ENCODE measurements around the gene SMIM9.

DNA sequence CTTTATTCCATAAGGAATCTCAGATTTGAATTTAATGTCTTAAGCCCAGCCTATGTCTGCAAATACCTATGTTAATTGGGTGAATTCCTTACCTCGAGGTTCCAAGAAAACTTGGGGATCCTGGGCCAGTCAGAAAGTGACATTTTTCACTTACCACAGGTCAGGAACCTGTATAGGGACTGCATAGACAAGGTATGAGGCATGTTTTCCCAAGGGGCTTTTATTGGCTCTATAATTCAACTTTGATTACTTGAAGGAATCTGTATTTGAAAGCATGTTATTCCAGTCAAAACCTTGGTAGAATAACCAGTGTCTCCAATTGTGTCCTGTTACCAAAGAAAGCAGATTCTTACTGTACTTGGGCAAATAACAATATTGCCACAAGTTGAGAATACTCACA, 20.7 kb downstream of the SMIM9 start:
- TF ChIP-seq POLR2A (IDR thresholded peaks at IDR 0.05), result no peak
- TF ChIP-seq, protein P1, sequence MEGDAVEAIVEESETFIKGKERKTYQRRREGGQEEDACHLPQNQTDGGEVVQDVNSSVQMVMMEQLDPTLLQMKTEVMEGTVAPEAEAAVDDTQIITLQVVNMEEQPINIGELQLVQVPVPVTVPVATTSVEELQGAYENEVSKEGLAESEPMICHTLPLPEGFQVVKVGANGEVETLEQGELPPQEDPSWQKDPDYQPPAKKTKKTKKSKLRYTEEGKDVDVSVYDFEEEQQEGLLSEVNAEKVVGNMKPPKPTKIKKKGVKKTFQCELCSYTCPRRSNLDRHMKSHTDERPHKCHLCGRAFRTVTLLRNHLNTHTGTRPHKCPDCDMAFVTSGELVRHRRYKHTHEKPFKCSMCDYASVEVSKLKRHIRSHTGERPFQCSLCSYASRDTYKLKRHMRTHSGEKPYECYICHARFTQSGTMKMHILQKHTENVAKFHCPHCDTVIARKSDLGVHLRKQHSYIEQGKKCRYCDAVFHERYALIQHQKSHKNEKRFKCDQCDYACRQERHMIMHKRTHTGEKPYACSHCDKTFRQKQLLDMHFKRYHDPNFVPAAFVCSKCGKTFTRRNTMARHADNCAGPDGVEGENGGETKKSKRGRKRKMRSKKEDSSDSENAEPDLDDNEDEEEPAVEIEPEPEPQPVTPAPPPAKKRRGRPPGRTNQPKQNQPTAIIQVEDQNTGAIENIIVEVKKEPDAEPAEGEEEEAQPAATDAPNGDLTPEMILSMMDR (IDR thresholded peaks at IDR 0.05), result no peak
- TF ChIP-seq EP300 (IDR thresholded peaks at IDR 0.05), result no peak
- TF ChIP-seq POLR2AphosphoS5 (IDR thresholded peaks at IDR 0.05), result no peak

All from sigmoid colon (tissue), 4 donors.